ENCODE data around the gene SLC25A23. TPM values are rescaled to one million over a fixed set of nuclear protein-coding genes. Genes with fewer than 3 reads are reported as not detected.

The SLC25A23 gene
- total and polyA plus RNA-seq, 7 experiments from 2014 or later, result 9.0 to 35.0 (median 22.0) TPM

DNA sequence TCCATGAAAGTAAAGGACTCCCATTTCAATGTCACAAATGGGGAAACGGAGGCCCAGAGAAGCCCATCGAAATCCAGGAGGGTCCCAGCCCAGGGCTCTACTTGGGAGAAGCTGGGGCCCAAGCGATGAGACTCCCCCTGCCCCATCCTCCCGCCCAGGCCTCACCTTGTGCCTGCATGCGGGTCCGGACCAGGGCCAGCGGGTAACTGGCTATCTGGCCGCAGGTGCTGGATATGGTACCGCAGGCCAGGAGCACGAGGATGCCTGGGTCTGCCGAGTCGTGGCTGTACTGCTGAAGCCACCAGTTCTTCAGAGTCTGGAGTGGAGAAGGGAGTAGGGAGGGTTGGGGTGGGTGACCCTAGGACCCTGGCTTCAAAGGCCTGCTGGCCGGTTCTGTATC is 15.6 kb downstream of the SLC25A23 start:
- CTCF ChIA-PET, result no interaction called here
- peak overlapping the region in 1 of 9 donors; percentile 57 for H3K27ac Mint-ChIP-seq

DNA sequence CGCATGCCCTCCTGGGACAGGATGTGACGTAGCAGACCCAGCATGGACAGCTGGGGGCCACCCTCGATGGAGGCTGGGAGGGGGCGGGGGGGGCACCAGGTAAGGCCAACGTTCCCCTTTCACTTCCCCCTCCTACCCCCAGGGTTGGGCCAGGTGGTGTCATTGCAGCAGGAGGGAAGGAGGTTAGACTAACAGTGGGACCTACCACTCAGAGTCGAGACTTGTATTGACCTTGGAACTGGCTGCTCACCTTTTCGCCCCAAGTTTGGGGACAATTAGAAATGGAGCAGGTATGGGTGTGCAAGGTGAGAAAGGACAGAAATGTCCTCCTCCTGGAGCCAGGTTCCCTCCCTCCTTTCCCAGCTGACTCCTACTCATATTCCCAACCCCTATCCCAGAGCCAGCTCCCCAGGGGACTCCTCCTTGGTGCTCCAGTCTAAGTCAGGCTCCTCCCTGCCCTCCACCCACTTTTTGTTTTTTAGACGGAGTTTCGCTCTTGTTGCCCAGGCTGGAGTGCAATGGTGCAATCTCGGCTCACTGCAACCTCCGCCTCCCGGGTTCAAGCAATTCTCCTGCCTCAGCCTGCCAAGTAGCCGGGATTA is 17.4 kb downstream of the SLC25A23 start:
- CTCF ChIA-PET, result no interaction called here
- Histone ChIP-seq H3K27ac (ENCODE audit: low read depth, low read length) (no peak overlapping the region), H3K36me3 (ENCODE audit: control insufficient read depth in 2 of 3, insufficient read depth in 3 of 3, low read length in 3 of 3) (peaks cover 0 to 4% (median 0%) of the 10 kb centered on the region in 3 experiments), H3K4me1 (ENCODE audit: control insufficient read depth in 2 of 2, insufficient read depth in 2 of 2, low read length in 2 of 2) (no peaks in the 10 kb centered on the region), H3K9me3 (ENCODE audit: control insufficient read depth in 2 of 3, low read length in 3 of 3) (no peaks in the 10 kb centered on the region), H3K4me3 (ENCODE audit: low read length) (no peak overlapping the region), H3K27me3 (ENCODE audit: control insufficient read depth in 2 of 2, insufficient read depth in 2 of 2, low read length in 2 of 2) (no peaks in the 10 kb centered on the region)
- peaks cover 0 to 6% (median 0%) of the 10 kb centered on the region in 11 donors for H3K9me3 Mint-ChIP-seq
- H3K4me1 Mint-ChIP-seq, result peaks cover 0 to 6% (median 0%) of the 10 kb centered on the region in 7 donors
- ATAC-seq, result no peak
- no peak overlapping the region for H3K4me3 Mint-ChIP-seq
- DNase-seq, result no peak
- H3K27ac Mint-ChIP-seq, result no peak overlapping the region
- H3K27me3 Mint-ChIP-seq, result no peaks in the 10 kb centered on the region
- POLR2A ChIA-PET, result no interaction called here
- peaks cover 6 to 33% (median 9%) of the 10 kb centered on the region in 5 donors for H3K36me3 Mint-ChIP-seq
- intact Hi-C loops (cut with micrococcal nuclease), result no loop called here

More for the DNA sequence above, 15.6 kb downstream of the SLC25A23 start:
- DNase-seq (no peak), ATAC-seq (no peak)
- Mint-ChIP-seq H3K9me3 (peaks cover 0 to 6% (median 0%) of the 10 kb centered on the region in 11 donors), H3K27me3 (no peaks in the 10 kb centered on the region), H3K36me3 (peaks cover 6 to 34% (median 9%) of the 10 kb centered on the region in 5 donors), H3K4me3 (no peak overlapping the region), H3K4me1 (peaks cover 0 to 6% (median 0%) of the 10 kb centered on the region in 7 donors)
- no peak overlapping the region for H3K27ac ChIP-seq (ENCODE audit: low read depth, low read length)
- POLR2A ChIA-PET, result no interaction called here
- no peaks in the 10 kb centered on the region for H3K4me1 ChIP-seq (ENCODE audit: control insufficient read depth in 2 of 2, insufficient read depth in 2 of 2, low read length in 2 of 2)
- H3K36me3 ChIP-seq (ENCODE audit: control insufficient read depth in 2 of 3, insufficient read depth in 3 of 3, low read length in 3 of 3), result peaks cover 0 to 4% (median 0%) of the 10 kb centered on the region in 3 experiments
- H3K9me3 ChIP-seq (ENCODE audit: control insufficient read depth in 2 of 3, low read length in 3 of 3), result no peaks in the 10 kb centered on the region
- intact Hi-C loops (cut with micrococcal nuclease), result no loop called here
- no peak overlapping the region for H3K4me3 ChIP-seq (ENCODE audit: low read length)
- no peaks in the 10 kb centered on the region for H3K27me3 ChIP-seq (ENCODE audit: control insufficient read depth in 2 of 2, insufficient read depth in 2 of 2, low read length in 2 of 2)

DNA sequence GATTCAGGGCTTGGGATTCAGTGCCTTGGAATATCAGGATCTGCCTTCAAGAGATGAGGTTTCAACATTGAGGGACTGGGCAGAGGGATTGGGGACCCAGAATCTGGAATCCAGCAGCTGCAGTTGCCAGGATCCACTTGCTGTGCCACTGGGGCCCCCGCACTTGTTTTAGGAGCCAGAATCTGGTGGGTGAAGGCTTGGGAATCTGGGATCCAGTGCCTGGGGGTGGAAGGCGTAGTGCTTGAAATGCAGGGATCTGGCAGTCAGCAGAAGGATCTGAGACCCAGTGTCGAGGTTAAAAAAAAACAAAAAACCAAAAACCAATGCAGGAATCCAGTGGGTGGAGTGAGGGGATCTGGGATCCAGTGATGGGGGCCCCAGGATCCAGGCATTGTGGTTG is 18.7 kb downstream of the SLC25A23 start:
- intact Hi-C loops (cut with micrococcal nuclease), result no loop called here
- peaks cover 0 to 20% (median 2%) of the 10 kb centered on the region in 5 donors for H3K36me3 Mint-ChIP-seq
- no peaks in the 10 kb centered on the region for H3K4me1 Mint-ChIP-seq
- H3K27ac Mint-ChIP-seq, result peak overlapping the region in 2 of 9 donors; percentile 43 to 46
- CTCF ChIA-PET, result no interaction called here
- no peak overlapping the region for H3K4me3 Mint-ChIP-seq
- H3K9me3 Mint-ChIP-seq, result no peaks in the 10 kb centered on the region
- no peak overlapping the region for H3K27ac ChIP-seq (ENCODE audit: low read depth, low read length)
- POLR2A ChIA-PET, result no interaction called here
- no peak for ATAC-seq
- H3K27me3 ChIP-seq (ENCODE audit: control insufficient read depth in 2 of 2, insufficient read depth in 2 of 2, low read length in 2 of 2), result no peaks in the 10 kb centered on the region
- no peak overlapping the region for H3K4me3 ChIP-seq (ENCODE audit: low read length)
- no peak for DNase-seq
- no peaks in the 10 kb centered on the region for H3K4me1 ChIP-seq (ENCODE audit: control insufficient read depth in 2 of 2, insufficient read depth in 2 of 2, low read length in 2 of 2)
- H3K9me3 ChIP-seq (ENCODE audit: control insufficient read depth in 2 of 3, low read length in 3 of 3), result no peaks in the 10 kb centered on the region
- no peaks in the 10 kb centered on the region for H3K27me3 Mint-ChIP-seq
- no peaks in the 10 kb centered on the region for H3K36me3 ChIP-seq (ENCODE audit: control insufficient read depth in 2 of 3, insufficient read depth in 3 of 3, low read length in 3 of 3)

DNA sequence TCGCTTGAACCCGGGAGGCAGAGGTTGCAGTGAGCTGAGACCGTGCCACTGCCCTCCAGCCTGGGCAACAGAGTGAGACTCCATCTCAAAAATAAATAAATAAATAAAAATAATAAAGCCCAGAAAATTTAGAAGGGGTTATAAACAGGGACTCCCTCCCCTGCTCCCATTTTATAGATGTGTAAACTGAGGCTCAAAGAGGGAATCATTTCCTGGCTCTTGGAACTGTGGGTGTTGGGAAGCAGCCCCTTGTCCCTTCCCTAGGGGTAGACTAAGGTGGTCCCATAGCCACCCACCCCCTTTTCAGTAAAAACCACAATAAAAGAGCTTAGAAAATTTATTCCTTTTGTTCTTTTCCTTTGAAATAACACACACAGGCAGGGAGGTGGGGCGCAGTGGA is 19.8 kb downstream of the SLC25A23 start:
- H3K9me3 Mint-ChIP-seq, result no peaks in the 10 kb centered on the region
- no peaks in the 10 kb centered on the region for H3K4me1 Mint-ChIP-seq
- intact Hi-C loops (cut with micrococcal nuclease), result no loop called here
- Histone ChIP-seq H3K4me1 (ENCODE audit: control insufficient read depth in 2 of 2, insufficient read depth in 2 of 2, low read length in 2 of 2) (no peaks in the 10 kb centered on the region), H3K9me3 (ENCODE audit: control insufficient read depth in 2 of 3, low read length in 3 of 3) (no peaks in the 10 kb centered on the region), H3K27ac (ENCODE audit: low read depth, low read length) (no peak overlapping the region), H3K36me3 (ENCODE audit: control insufficient read depth in 2 of 3, insufficient read depth in 3 of 3, low read length in 3 of 3) (no peaks in the 10 kb centered on the region), H3K27me3 (ENCODE audit: control insufficient read depth in 2 of 2, insufficient read depth in 2 of 2, low read length in 2 of 2) (no peaks in the 10 kb centered on the region), H3K4me3 (ENCODE audit: low read length) (no peak overlapping the region)
- ATAC-seq, result no peak
- POLR2A ChIA-PET, result no interaction called here
- H3K4me3 Mint-ChIP-seq, result no peak overlapping the region
- CTCF ChIA-PET, result interaction anchor here (0.7 kb wide), 1 partner anchor 49 kb away, joined by 3 read pairs; no protein-coding TSS in a partner anchor
- DNase-seq, result no peak
- H3K36me3 Mint-ChIP-seq, result peaks cover 0 to 12% (median 2%) of the 10 kb centered on the region in 5 donors
- H3K27ac Mint-ChIP-seq, result no peak overlapping the region
- H3K27me3 Mint-ChIP-seq, result no peaks in the 10 kb centered on the region

DNA sequence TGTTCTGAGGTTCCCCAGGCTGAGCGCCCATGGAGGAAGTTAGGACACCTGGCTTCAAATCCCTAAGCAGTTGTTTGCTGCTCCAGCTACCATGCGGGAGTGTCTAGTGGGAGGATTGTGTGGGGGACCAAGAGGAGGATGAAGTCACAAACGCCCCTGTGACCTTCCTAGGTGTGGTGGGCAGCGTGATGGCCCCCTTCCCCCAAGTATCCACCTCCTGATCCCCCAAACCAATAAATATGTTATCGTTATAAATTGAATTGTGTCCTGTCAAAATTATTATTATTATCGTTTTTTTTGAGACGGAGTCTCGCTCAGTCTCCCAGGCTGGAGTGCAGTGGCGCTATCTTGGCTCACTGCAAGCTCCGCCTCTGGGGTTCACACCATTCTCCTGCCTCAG is 25.9 kb downstream of the SLC25A23 start, which contains the start of gene SLC25A41:
TSS of gene SLC25A41 (minus strand) at position 101 of the 400 bp plus-strand sequence. CDS start at position 31, 70 bp downstream.
- no peaks in the 10 kb centered on the region for H3K36me3 ChIP-seq (ENCODE audit: control insufficient read depth in 2 of 3, insufficient read depth in 3 of 3, low read length in 3 of 3)
- H3K27ac ChIP-seq (ENCODE audit: low read depth, low read length), result no peak within 1 kb of the TSS
- ChIA-PET POLR2A (no interaction called here), CTCF (no interaction called here)
- H3K27me3 ChIP-seq (ENCODE audit: control insufficient read depth in 2 of 2, insufficient read depth in 2 of 2, low read length in 2 of 2), result no peaks in the 10 kb centered on the region
- no peaks in the 10 kb centered on the region for H3K9me3 ChIP-seq (ENCODE audit: control insufficient read depth in 2 of 3, low read length in 3 of 3)
- ATAC-seq, result no peak
- H3K4me1 ChIP-seq (ENCODE audit: control insufficient read depth in 2 of 2, insufficient read depth in 2 of 2, low read length in 2 of 2), result peaks cover 0 to 9% of the 10 kb centered on the region in 2 donors
- peaks cover 0 to 2% (median 0%) of the 10 kb centered on the region in 11 donors for H3K9me3 Mint-ChIP-seq
- no peak within 1 kb of the TSS for H3K4me3 ChIP-seq (ENCODE audit: low read length)
- no peak for DNase-seq
- intact Hi-C loops (cut with micrococcal nuclease), result no loop called here
- H3K27ac Mint-ChIP-seq, result no peak within 1 kb of the TSS
- H3K4me1 Mint-ChIP-seq, result peaks cover 0 to 12% (median 4%) of the 10 kb centered on the region in 7 donors
- no peaks in the 10 kb centered on the region for H3K36me3 Mint-ChIP-seq
- no peak within 1 kb of the TSS for H3K4me3 Mint-ChIP-seq
- H3K27me3 Mint-ChIP-seq, result no peaks in the 10 kb centered on the region

DNA sequence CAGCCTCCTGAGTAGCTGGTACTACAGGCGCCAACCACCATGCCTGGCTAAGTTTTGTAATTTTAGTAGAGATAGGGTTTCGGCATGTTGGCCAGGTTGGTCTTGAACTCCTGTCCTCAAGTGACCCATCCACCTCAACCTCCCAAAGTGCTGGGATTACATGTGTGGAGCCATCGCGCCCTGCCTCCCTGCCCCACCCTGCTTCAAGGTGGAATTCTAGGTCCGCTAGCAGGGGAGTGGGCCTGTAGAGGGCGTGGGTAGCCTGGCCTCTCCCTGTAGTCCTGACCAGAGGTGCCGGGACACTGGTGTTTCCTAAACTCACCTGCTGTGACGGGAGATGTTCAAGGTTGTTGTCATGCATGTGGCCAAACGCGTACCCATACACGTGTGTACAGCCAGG is 26.4 kb downstream of the SLC25A23 start:
- intact Hi-C loops (cut with micrococcal nuclease), result no loop called here
- DNase-seq, result no peak
- Histone ChIP-seq H3K4me3 (ENCODE audit: low read length) (no peak overlapping the region), H3K4me1 (ENCODE audit: control insufficient read depth in 2 of 2, insufficient read depth in 2 of 2, low read length in 2 of 2) (peaks cover 0 to 9% of the 10 kb centered on the region in 2 donors), H3K36me3 (ENCODE audit: control insufficient read depth in 2 of 3, insufficient read depth in 3 of 3, low read length in 3 of 3) (no peaks in the 10 kb centered on the region), H3K9me3 (ENCODE audit: control insufficient read depth in 2 of 3, low read length in 3 of 3) (no peaks in the 10 kb centered on the region), H3K27me3 (ENCODE audit: control insufficient read depth in 2 of 2, insufficient read depth in 2 of 2, low read length in 2 of 2) (no peaks in the 10 kb centered on the region), H3K27ac (ENCODE audit: low read depth, low read length) (no peak overlapping the region)
- ATAC-seq, result no peak
- Mint-ChIP-seq H3K27ac (no peak overlapping the region), H3K36me3 (no peaks in the 10 kb centered on the region), H3K4me1 (peaks cover 0 to 12% (median 4%) of the 10 kb centered on the region in 7 donors), H3K9me3 (peaks cover 0 to 2% (median 0%) of the 10 kb centered on the region in 11 donors), H3K27me3 (no peaks in the 10 kb centered on the region), H3K4me3 (no peak overlapping the region)
- ChIA-PET POLR2A (no interaction called here), CTCF (no interaction called here)

DNA sequence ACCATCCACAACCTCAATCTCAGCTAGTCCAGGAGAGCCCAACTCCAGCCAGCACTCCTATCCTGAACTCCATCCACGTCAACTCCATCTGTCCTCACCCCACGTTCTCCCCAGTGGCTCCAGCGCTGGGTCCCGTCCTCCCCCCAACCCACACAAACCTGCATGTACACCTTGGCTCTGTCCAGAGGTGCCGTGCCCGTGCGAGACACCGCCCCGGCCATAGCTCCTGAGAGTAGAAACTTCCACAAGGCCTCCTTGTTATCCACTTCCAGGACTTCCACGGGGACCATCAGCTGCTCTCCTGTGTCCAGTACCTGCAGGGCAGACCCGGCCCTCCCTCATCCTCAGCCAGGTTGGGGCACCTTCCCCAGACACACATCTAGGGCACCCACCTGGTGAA is 27.7 kb downstream of the SLC25A23 start:
- intact Hi-C loops (cut with micrococcal nuclease), result no loop called here
- H3K27me3 ChIP-seq (ENCODE audit: control insufficient read depth in 2 of 2, insufficient read depth in 2 of 2, low read length in 2 of 2), result no peaks in the 10 kb centered on the region
- ChIA-PET POLR2A (no interaction called here), CTCF (no interaction called here)
- ATAC-seq, result no peak
- Mint-ChIP-seq H3K27me3 (no peaks in the 10 kb centered on the region), H3K4me3 (peak overlapping the region in 1 of 10 donors; percentile 6), H3K4me1 (peaks cover 0 to 12% (median 4%) of the 10 kb centered on the region in 7 donors), H3K9me3 (peaks cover 0 to 2% (median 0%) of the 10 kb centered on the region in 11 donors), H3K36me3 (no peaks in the 10 kb centered on the region), H3K27ac (peak overlapping the region in 1 of 9 donors; percentile 39)
- DNase-seq, result no peak
- H3K4me1 ChIP-seq (ENCODE audit: control insufficient read depth in 2 of 2, insufficient read depth in 2 of 2, low read length in 2 of 2), result peaks cover 0 to 9% of the 10 kb centered on the region in 2 donors
- H3K4me3 ChIP-seq (ENCODE audit: low read length), result no peak overlapping the region
- no peaks in the 10 kb centered on the region for H3K36me3 ChIP-seq (ENCODE audit: control insufficient read depth in 2 of 3, insufficient read depth in 3 of 3, low read length in 3 of 3)
- no peak overlapping the region for H3K27ac ChIP-seq (ENCODE audit: low read depth, low read length)
- no peaks in the 10 kb centered on the region for H3K9me3 ChIP-seq (ENCODE audit: control insufficient read depth in 2 of 3, low read length in 3 of 3)

Measured in naive thymus-derived CD4-positive, alpha-beta T cell (primary cell).